ENCODE measurements around the gene EHF.
"Not testable (repeated sequence)": the region's sequence is repeated elsewhere in the genome, so short reads cannot be mapped to it uniquely, and the experiment has no call there.

The EHF gene

GRCh38 chr11:34620820-34621792 lies at the start of gene EHF:
Gene EHF, plus strand, starts transcription at chr11:34621093. Its CDS starts 21,538 bp downstream, at chr11:34642631.
- DNase-seq: peak; percentile 5

GRCh38 chr11:34573537-34573936 lies 47.4 kb upstream of the EHF start:
- no peak for DNase-seq

- DNase-seq: no peak
These were observed 45.6 kb upstream of the EHF start for GRCh38 chr11:34575261-34575660.

GRCh38 chr11:34575671-34576070 lies 45.2 kb upstream of the EHF start:
- DNase-seq: no peak

- no peak for DNase-seq
These were observed 44.6 kb upstream of the EHF start for GRCh38 chr11:34576331-34576730.

GRCh38 chr11:34583818-34584217 lies 37.1 kb upstream of the EHF start:
- DNase-seq: no peak

- no peak for DNase-seq
These were observed 35.6 kb upstream of the EHF start for GRCh38 chr11:34585304-34585734.

- peak; percentile 34 for DNase-seq
These were observed 35.0 kb upstream of the EHF start for GRCh38 chr11:34585735-34586487.

- no peak for DNase-seq
These were observed 34.2 kb upstream of the EHF start for GRCh38 chr11:34586488-34587281.

- DNase-seq: no peak
These were observed 33.6 kb upstream of the EHF start for GRCh38 chr11:34587282-34587677.

GRCh38 chr11:34588023-34588422 lies 32.9 kb upstream of the EHF start:
- DNase-seq: no peak

GRCh38 chr11:34588701-34589100 lies 32.2 kb upstream of the EHF start:
- no peak for DNase-seq

- not testable (repeated sequence) for DNase-seq
These were observed 31.7 kb upstream of the EHF start for GRCh38 chr11:34589177-34589576.

- no peak for DNase-seq
These were observed 27.8 kb upstream of the EHF start for GRCh38 chr11:34593085-34593484.

- DNase-seq: peak; percentile 1
These were observed 26.3 kb upstream of the EHF start for GRCh38 chr11:34594603-34595002.

- no peak for DNase-seq
These were observed 25.5 kb upstream of the EHF start for GRCh38 chr11:34595391-34595790.

- no peak for DNase-seq
These were observed 24.8 kb upstream of the EHF start for GRCh38 chr11:34595960-34596644.

GRCh38 chr11:34599406-34599945 lies 21.4 kb upstream of the EHF start:
- DNase-seq: no peak

- no peak for DNase-seq
These were observed 20.4 kb upstream of the EHF start for GRCh38 chr11:34600339-34601084.

GRCh38 chr11:34601085-34601444 lies 19.8 kb upstream of the EHF start:
- no peak for DNase-seq

- DNase-seq: no peak
These were observed 19.3 kb upstream of the EHF start for GRCh38 chr11:34601609-34602008.
